GM21526 (cell line): ENCODE data around the gene H6PD.

Source experiments
- ATAC-seq: cut with Tn5 transposase; IDR thresholded peaks from one replicate; pipeline ENCODE4 v1.9.1; 2021; ENCODE audit warnings: moderate library complexity; ENCODE audit not compliant: unreplicated experiment, low FRiP score

The H6PD gene

GRCh38 chr1:9312168-9312720, 77.7 kb downstream of the H6PD start:
- no peak for ATAC-seq

- ATAC-seq, result no peak
Measured at GRCh38 chr1:9313576-9313975, 79.0 kb downstream of the H6PD start.

GRCh38 chr1:9314111-9314510, 79.5 kb downstream of the H6PD start:
- ATAC-seq, result no peak

- no peak for ATAC-seq
Measured at GRCh38 chr1:9314711-9315379, 80.3 kb downstream of the H6PD start.

GRCh38 chr1:9315411-9316079, 81.0 kb downstream of the H6PD start:
- no peak for ATAC-seq

GRCh38 chr1:9316080-9316444, 81.5 kb downstream of the H6PD start:
- ATAC-seq, result no peak

- ATAC-seq, result no peak
Measured at GRCh38 chr1:9316512-9316911, 81.9 kb downstream of the H6PD start.

GRCh38 chr1:9317072-9317471, 82.5 kb downstream of the H6PD start:
- no peak for ATAC-seq

- ATAC-seq, result no peak
Measured at GRCh38 chr1:9317591-9318417, 83.2 kb downstream of the H6PD start.

- ATAC-seq, result no peak
Measured at GRCh38 chr1:9319208-9319788, 84.7 kb downstream of the H6PD start.

GRCh38 chr1:9319789-9320519, 85.4 kb downstream of the H6PD start:
- no peak for ATAC-seq
